Upper lobe of right lung (tissue), 1 donor: ENCODE measurements around the gene FOXO3. TPM values are rescaled to one million over a fixed set of nuclear protein-coding genes. Genes with fewer than 3 reads are reported as not detected.

Experiments
- ATAC-seq: fragments of 200-7000 bp; cut with Tn5 transposase; one replicate; pipeline ENCODE4 v1.9.1; 2020; ENCODE audit warnings: mild to moderate bottlenecking, moderate library complexity
- DNase-seq: peaks from one replicate; pipeline ENCODE4 v3.0.0-alpha.2; 2020
- H3K27ac ChIP-seq: fragments of 200-600 bp; one replicate; pipeline ENCODE4 v1.8.0; 2022
- H3K27me3 ChIP-seq: fragments of 200-600 bp; one replicate; pipeline ENCODE4 v1.8.0; 2022; ENCODE audit warnings: mild to moderate bottlenecking
- H3K36me3 ChIP-seq: fragments of 200-600 bp; one replicate; pipeline ENCODE4 v1.8.0; 2022
- H3K4me1 ChIP-seq: fragments of 200-600 bp; one replicate; pipeline ENCODE4 v1.8.0; 2022
- H3K4me3 ChIP-seq: fragments of 200-600 bp; one replicate; pipeline ENCODE4 v1.8.0; 2022; ENCODE audit warnings: mild to moderate bottlenecking
- H3K9me3 ChIP-seq: fragments of 200-600 bp; one replicate; pipeline ENCODE4 v1.8.0; 2022
- intact Hi-C: fragments of 100-400 bp; cut with DNase I; formaldehyde crosslinking; loops from one replicate; pipeline ENCODE4 v1.11.0; 2022
- total RNA-seq: library from RNA; stranded (reverse); fragmentation: NEBNext Ultra II Directional; extraction: Animal tissue kit (Norgen Biotek cat#: 25700); gene quantifications from one replicate; pipeline ENCODE4 v1.2.1, GENCODE V29; 2021
- TF ChIP-seq, protein P1 (sequence below): fragments of 200-600 bp; IDR thresholded peaks from one replicate; pipeline ENCODE4 v1.8.0; 2022; ENCODE audit warnings: antibody characterized with exemption
- donor health status: DM: no; HTN: yes; CAD: no; lungs with severe emphysema.

FOXO3 gene
- total RNA-seq, 1 donor from 2014 or later = 73.6 TPM

DNA sequence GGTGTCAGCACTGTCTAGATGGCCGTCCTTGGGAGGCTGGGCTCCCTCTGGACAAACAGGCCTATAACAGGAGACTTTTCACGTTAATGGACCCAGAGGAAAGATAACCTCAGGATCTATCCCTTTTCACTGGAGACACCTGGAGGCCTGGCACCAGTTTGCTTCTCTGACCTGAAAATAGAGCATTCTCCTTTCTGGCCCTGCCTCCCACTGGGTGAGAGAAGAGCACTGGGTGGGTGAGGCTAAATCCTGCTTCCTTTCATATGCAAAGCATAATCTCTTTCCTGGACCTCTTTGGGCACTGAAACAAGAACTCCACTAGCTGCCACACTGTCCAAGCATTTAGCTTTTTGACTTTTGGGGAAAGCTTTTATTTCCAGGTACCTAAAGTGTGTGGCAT, 78.3 kb downstream of the FOXO3 start:
- no peaks in the 10 kb centered on the region for H3K36me3 ChIP-seq
- H3K9me3 ChIP-seq = no peaks in the 10 kb centered on the region
- TF ChIP-seq, protein P1, sequence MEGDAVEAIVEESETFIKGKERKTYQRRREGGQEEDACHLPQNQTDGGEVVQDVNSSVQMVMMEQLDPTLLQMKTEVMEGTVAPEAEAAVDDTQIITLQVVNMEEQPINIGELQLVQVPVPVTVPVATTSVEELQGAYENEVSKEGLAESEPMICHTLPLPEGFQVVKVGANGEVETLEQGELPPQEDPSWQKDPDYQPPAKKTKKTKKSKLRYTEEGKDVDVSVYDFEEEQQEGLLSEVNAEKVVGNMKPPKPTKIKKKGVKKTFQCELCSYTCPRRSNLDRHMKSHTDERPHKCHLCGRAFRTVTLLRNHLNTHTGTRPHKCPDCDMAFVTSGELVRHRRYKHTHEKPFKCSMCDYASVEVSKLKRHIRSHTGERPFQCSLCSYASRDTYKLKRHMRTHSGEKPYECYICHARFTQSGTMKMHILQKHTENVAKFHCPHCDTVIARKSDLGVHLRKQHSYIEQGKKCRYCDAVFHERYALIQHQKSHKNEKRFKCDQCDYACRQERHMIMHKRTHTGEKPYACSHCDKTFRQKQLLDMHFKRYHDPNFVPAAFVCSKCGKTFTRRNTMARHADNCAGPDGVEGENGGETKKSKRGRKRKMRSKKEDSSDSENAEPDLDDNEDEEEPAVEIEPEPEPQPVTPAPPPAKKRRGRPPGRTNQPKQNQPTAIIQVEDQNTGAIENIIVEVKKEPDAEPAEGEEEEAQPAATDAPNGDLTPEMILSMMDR = no peak
- ATAC-seq (no peak), DNase-seq (no peak)
- no peaks in the 10 kb centered on the region for H3K27me3 ChIP-seq
- no peak overlapping the region for H3K27ac ChIP-seq
- intact Hi-C loops = no loop called here
- no peak overlapping the region for H3K4me3 ChIP-seq
- H3K4me1 ChIP-seq = peaks cover 35% of the 10 kb centered on the region

DNA sequence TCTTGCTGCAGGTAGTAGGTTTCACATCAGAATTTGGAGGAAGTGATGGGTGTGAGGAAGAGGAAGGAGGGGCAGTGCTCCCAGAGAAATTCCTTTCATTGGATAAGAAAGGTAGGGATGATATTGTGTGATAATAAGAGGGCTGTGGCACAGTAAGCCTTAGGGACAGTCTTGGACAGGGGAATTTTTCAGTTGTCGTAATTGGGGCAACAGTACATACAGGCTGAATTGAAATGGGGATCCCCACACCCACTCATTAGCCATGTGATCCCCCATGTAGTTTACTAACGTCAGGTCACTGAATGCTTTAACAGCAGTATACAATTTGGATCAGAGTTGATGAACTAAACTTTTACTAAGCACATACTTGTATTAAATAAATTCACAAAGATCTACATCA, 79.4 kb downstream of the FOXO3 start:
- H3K4me1 ChIP-seq = peaks cover 33% of the 10 kb centered on the region

DNA sequence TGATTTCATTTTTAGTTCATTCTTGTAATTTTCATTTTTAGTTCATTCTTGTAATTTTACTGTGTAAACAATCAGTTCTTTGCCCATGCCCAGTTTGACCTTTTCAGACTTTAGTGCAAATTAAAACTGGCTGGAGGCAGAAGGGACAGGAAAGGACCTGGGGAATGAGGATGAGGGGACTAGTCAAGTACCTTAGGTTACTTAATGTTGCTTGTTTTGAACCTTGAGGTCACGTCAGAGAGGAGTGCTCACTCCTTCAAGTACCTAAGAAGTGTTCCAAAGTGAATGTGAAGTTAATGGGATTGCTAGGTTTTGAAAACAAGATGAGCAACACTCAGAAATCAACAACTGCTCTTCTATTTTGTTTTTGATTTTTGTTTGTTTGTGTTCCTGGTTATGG, 82.5 kb downstream of the FOXO3 start:
- Histone ChIP-seq H3K4me3 (no peak overlapping the region), H3K27ac (peak overlapping the region; percentile 19), H3K4me1 (peaks cover 29% of the 10 kb centered on the region), H3K9me3 (no peaks in the 10 kb centered on the region), H3K36me3 (peaks cover under 1% of the 10 kb centered on the region), H3K27me3 (no peaks in the 10 kb centered on the region)
- TF ChIP-seq, protein P1 = no peak
- DNase-seq = no peak
- ATAC-seq = peak; percentile 83
- intact Hi-C loops = no loop called here

More for the DNA sequence above, 79.4 kb downstream of the FOXO3 start:
- intact Hi-C loops = no loop called here
- Histone ChIP-seq H3K36me3 (no peaks in the 10 kb centered on the region), H3K27me3 (no peaks in the 10 kb centered on the region), H3K27ac (no peak overlapping the region), H3K4me3 (no peak overlapping the region), H3K9me3 (no peaks in the 10 kb centered on the region)
- ATAC-seq = peak; percentile 13
- DNase-seq = no peak
- TF ChIP-seq, protein P1 = no peak

DNA sequence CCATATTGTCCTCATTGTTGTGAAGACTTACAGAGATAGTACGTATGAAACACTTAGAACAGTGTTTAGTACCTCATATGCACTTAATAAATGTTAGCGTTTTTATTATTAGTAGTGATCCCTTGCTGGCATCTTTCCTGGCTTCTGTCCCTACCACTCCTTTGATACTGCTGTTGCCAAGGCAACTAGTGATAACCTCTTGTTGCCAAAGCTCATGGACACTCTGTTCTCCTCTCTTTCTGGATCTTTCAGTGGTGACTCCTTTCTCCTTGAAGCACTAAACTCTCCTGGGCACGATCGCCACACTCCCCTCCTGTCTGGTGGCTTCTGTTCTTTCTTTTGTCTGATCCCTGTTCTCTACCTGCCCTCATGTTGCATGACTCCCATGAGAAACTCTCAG, 83.5 kb downstream of the FOXO3 start:
- peaks cover 29% of the 10 kb centered on the region for H3K4me1 ChIP-seq
- DNase-seq (no peak), ATAC-seq (no peak)
- intact Hi-C loops = no loop called here
- peaks cover 7% of the 10 kb centered on the region for H3K36me3 ChIP-seq
- no peaks in the 10 kb centered on the region for H3K9me3 ChIP-seq
- H3K4me3 ChIP-seq = no peak overlapping the region
- no peak overlapping the region for H3K27ac ChIP-seq
- no peaks in the 10 kb centered on the region for H3K27me3 ChIP-seq
- TF ChIP-seq, protein P1 = no peak

DNA sequence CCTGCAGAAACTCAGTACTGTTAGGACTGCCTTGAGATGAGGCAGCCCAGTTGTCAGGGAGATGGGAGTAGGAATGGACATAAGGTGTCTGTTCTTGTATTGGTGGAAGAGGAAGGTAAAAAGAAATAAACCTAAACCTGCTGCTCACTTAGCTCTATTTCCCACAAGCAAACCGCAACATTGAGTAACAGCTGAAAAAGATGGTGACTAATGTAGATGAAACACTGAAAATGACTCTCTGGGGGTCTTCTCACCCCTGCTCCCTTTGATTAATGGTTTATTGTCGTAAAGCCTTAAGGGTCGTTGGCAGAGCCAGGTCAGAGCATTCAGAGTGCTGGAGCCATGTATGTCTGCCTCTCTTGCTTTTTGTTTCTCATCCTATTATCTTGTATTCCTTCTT, 87.5 kb downstream of the FOXO3 start:
- intact Hi-C loops = no loop called here
- TF ChIP-seq, protein P1 = no peak
- Histone ChIP-seq H3K4me3 (no peak overlapping the region), H3K36me3 (peaks cover 7% of the 10 kb centered on the region), H3K9me3 (no peaks in the 10 kb centered on the region), H3K4me1 (peaks cover 59% of the 10 kb centered on the region), H3K27me3 (no peaks in the 10 kb centered on the region), H3K27ac (no peak overlapping the region)
- ATAC-seq (no peak), DNase-seq (no peak)

DNA sequence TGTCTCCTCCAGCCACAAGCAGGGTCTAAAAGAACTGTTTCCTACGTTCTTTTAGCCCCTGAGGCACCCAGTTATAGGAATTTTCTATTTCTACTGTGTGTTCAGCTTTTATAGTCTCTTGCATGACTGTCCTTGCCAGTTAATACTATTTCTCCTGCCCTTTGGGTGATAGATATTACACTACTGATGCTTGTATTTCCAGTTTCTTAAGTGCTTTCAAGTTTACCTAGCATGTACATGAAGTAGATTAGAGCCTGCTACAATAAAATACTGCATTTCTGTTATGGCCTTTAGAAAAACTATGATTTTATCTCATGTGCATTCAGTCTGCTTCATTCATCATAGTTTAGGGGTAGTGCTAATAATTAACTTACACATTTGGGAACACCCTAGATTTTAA, 89.6 kb downstream of the FOXO3 start:
- Histone ChIP-seq H3K27me3 (no peaks in the 10 kb centered on the region), H3K9me3 (no peaks in the 10 kb centered on the region), H3K4me1 (peaks cover 69% of the 10 kb centered on the region), H3K36me3 (peaks cover 7% of the 10 kb centered on the region), H3K4me3 (no peak overlapping the region), H3K27ac (peak overlapping the region; percentile 74)
- TF ChIP-seq, protein P1 = no peak
- intact Hi-C loops = loop anchor here (10.0 kb wide), 1 partner anchor 46 kb away; no protein-coding TSS in a partner anchor
- DNase-seq (no peak), ATAC-seq (peak; percentile 36)
